Measurements from ENCODE around the gene GREB1.

Gene GREB1

GRCh38 chr2:11681722-11682589, 148.1 kb downstream of the GREB1 start:
- DNase-seq (ENCODE audit: low spot score): peak; percentile 91

GRCh38 chr2:11682590-11682915, 148.7 kb downstream of the GREB1 start:
- DNase-seq (ENCODE audit: low spot score): no peak

- no peak for DNase-seq (ENCODE audit: low spot score)
Observed at GRCh38 chr2:11683476-11683875, 149.6 kb downstream of the GREB1 start.

GRCh38 chr2:11683966-11684365, 150.1 kb downstream of the GREB1 start:
- DNase-seq (ENCODE audit: low spot score): no peak

GRCh38 chr2:11684894-11685460, 151.1 kb downstream of the GREB1 start:
- no peak for DNase-seq (ENCODE audit: low spot score)

- DNase-seq (ENCODE audit: low spot score): no peak
Observed at GRCh38 chr2:11685906-11686470, 152.1 kb downstream of the GREB1 start.

GRCh38 chr2:11687736-11688135, 153.9 kb downstream of the GREB1 start:
- DNase-seq (ENCODE audit: low spot score): no peak

- peak; percentile 85 for DNase-seq (ENCODE audit: low spot score)
Observed at GRCh38 chr2:11688222-11689069, 154.6 kb downstream of the GREB1 start.

- DNase-seq (ENCODE audit: low spot score): no peak
Observed at GRCh38 chr2:11691076-11691660, 157.3 kb downstream of the GREB1 start.
